HCT116 (cell line): ENCODE data around the gene GPD1L. TPM values are rescaled to one million over a fixed set of nuclear protein-coding genes. Genes with fewer than 3 reads are reported as not detected.

ENCODE experiments used
- ATAC-seq: fragments of 200-7000 bp; cut with Tn5 transposase; 2 replicates; pipeline ENCODE4 v1.9.1; 2020; ENCODE audit warnings: mild to moderate bottlenecking, moderate library complexity
- BruUV-seq: library from RNA; stranded (reverse); fragments of 400-500 nt; replicated peaks from 2 replicates; lab custom pipeline; 2021; lab: Mats Ljungman, UMichigan
- CTCF ChIA-PET: fragments of 300-600 bp; sonication (Branson Sonifier 250); formaldehyde crosslinking; loops from one replicate; lab custom pipeline; 2021; ENCODE audit warnings: antibody characterized with exemption; lab: Charles Lee
- POLR2A ChIA-PET: fragments of 300-600, 350-600 bp; sonication (Branson Sonifier 250); formaldehyde crosslinking; loops from one replicate; lab custom pipeline; 2021; ENCODE audit warnings: antibody characterized with exemption; lab: Charles Lee
- RAD21 ChIA-PET, 2 experiments: fragments of 300-600 bp; sonication (Branson Sonifier 250); formaldehyde crosslinking; loops; one replicate each; lab custom pipeline; 2023; ENCODE audit warnings: low total read pairs in 2 of 2; ENCODE audit not compliant: uncharacterized antibody in 2 of 2, unreplicated experiment in 2 of 2, low non-redundant PET in 1 of 2; lab: Charles Lee
- DNase-seq: peaks from one replicate; pipeline ENCODE4 v3.0.0-alpha.2; 2010; ENCODE audit warnings: low read depth, low spot score
- H2AFZ ChIP-seq: fragments of 200-600 bp; shearing (Covaris generic), sonication (generic); 2 replicates; pipeline ENCODE4 v1.6.1; 2017; ENCODE audit warnings: low read depth, mixed run types, mixed read lengths, antibody characterized with exemption, low read length; ENCODE audit not compliant: poor library complexity, severe bottlenecking
- H3K27ac ChIP-seq: 2 replicates; pipeline ENCODE4 v1.5.1; 2012; ENCODE audit warnings: low read depth, low read length
- H3K27me3 ChIP-seq: fragments of 200-600 bp; sonication (generic); 2 replicates; pipeline ENCODE4 v1.6.1; 2016; ENCODE audit warnings: mixed run types, low read length, mixed read lengths; ENCODE audit not compliant: insufficient read depth
- H3K36me3 ChIP-seq, 2 experiments: fragments of 200-500 bp in 1 of 2; fragments of 200-600 bp in 1 of 2; sonication (Bioruptor generic) in 1 of 2; sonication (generic) in 1 of 2; 2 replicates each; pipeline versions ENCODE4 v1.5.1 to v1.6.1; 2014 to 2016; ENCODE audit warnings: low read length in 2 of 2, inconsistent platforms in 1 of 2, mixed read lengths in 1 of 2, mixed run types in 1 of 2; ENCODE audit not compliant: insufficient read depth in 2 of 2, control insufficient read depth in 1 of 2
- H3K4me1 ChIP-seq, 2 experiments: fragments of 200-600 bp in 1 of 2; sonication (generic) in 1 of 2; 2 replicates each; pipeline versions ENCODE4 v1.5.1 to v1.6.1; 2012 to 2017; ENCODE audit warnings: low read length in 2 of 2, inconsistent platforms in 1 of 2, mild to moderate bottlenecking in 1 of 2, mixed read lengths in 1 of 2, mixed run types in 1 of 2, moderate library complexity in 1 of 2; ENCODE audit not compliant: insufficient read depth in 2 of 2, control insufficient read depth in 1 of 2
- H3K4me2 ChIP-seq: fragments of 200-600 bp; sonication (generic); 2 replicates; pipeline ENCODE4 v1.6.1; 2017; ENCODE audit warnings: mixed run types, low read length, mixed read lengths
- H3K4me3 ChIP-seq, 2 experiments: fragments of 200-600 bp in 1 of 2; sonication (generic) in 1 of 2; replicated peaks in 1 of 2; 2 replicates each; pipeline ENCODE4 v1.5.1; 2011 to 2016; ENCODE audit warnings: low read length in 2 of 2, control low read depth in 1 of 2, low read depth in 1 of 2, mild to moderate bottlenecking in 1 of 2, mixed read lengths in 1 of 2, mixed run types in 1 of 2
- H3K79me2 ChIP-seq: fragments of 200-600 bp; sonication (generic); 2 replicates; pipeline ENCODE4 v1.6.1; 2017; ENCODE audit warnings: mild to moderate bottlenecking, mixed run types, low read length, moderate library complexity, mixed read lengths; ENCODE audit not compliant: insufficient read depth
- H3K9ac ChIP-seq: fragments of 200-600 bp; sonication (generic); 2 replicates; pipeline ENCODE4 v1.6.1; 2016; ENCODE audit warnings: low read length, mixed read lengths
- H3K9me2 ChIP-seq: fragments of 200-600 bp; sonication (generic), shearing (Covaris generic); 2 replicates; pipeline ENCODE4 v1.6.1; 2017; ENCODE audit warnings: mixed run types, mild to moderate bottlenecking, moderate library complexity; ENCODE audit not compliant: insufficient read depth
- H3K9me3 ChIP-seq, 2 experiments: fragments of 200-500 bp in 1 of 2; fragments of 200-600 bp in 1 of 2; sonication (Bioruptor generic) in 1 of 2; sonication (generic) in 1 of 2; 2 replicates each; pipeline ENCODE4 v1.6.1; 2014 to 2017; ENCODE audit warnings: low read length in 2 of 2, mixed read lengths in 2 of 2, inconsistent platforms in 1 of 2, low read depth in 1 of 2, mild to moderate bottlenecking in 1 of 2, mixed run types in 1 of 2, moderate library complexity in 1 of 2; ENCODE audit not compliant: control insufficient read depth in 1 of 2, insufficient read depth in 1 of 2
- H4K20me1 ChIP-seq: fragments of 200-600 bp; sonication (generic), shearing (Covaris generic); 2 replicates; pipeline ENCODE4 v1.6.1; 2017; ENCODE audit warnings: mixed run types, mild to moderate bottlenecking, moderate library complexity; ENCODE audit not compliant: insufficient read depth
- CEBPB ChIP-seq: IDR thresholded peaks from 2 replicates; pipeline ENCODE4 v1.6.1; 2012; ENCODE audit warnings: low read depth
- EGR1 ChIP-seq: IDR thresholded peaks from 2 replicates; pipeline ENCODE4 v1.6.1; 2012; ENCODE audit warnings: low read depth
- EZH2 ChIP-seq: fragments of 200-600 bp; sonication (generic); IDR thresholded peaks from 2 replicates; pipeline ENCODE4 v1.6.1; 2017; ENCODE audit warnings: antibody characterized with exemption, mixed run types
- EZH2phosphoT487 ChIP-seq: fragments of 200-600 bp; IDR thresholded peaks from 2 replicates; pipeline ENCODE4 v1.6.1; 2018; ENCODE audit warnings: antibody characterized with exemption, borderline replicate concordance
- POLR2A ChIP-seq: IDR thresholded peaks from 2 replicates; pipeline ENCODE4 v1.7.0; 2011; ENCODE audit warnings: borderline replicate concordance; ENCODE audit not compliant: insufficient read depth, insufficient read length; ENCODE audit errors: extremely low read depth
- POLR2AphosphoS5 ChIP-seq: IDR thresholded peaks from 2 replicates; pipeline ENCODE4 v1.6.1; 2011; ENCODE audit warnings: mild to moderate bottlenecking, low read depth, low read length, moderate library complexity
- RAD21 ChIP-seq: IDR thresholded peaks from 2 replicates; pipeline ENCODE4 v1.6.1; 2012; ENCODE audit warnings: low read depth, mild to moderate bottlenecking
- SRF ChIP-seq: IDR thresholded peaks from 2 replicates; pipeline ENCODE4 v1.6.1; 2012; ENCODE audit warnings: low read depth
- TCF7L2 ChIP-seq: IDR thresholded peaks from 2 replicates; pipeline ENCODE4 v1.7.0; 2011; ENCODE audit warnings: borderline replicate concordance, inconsistent platforms; ENCODE audit not compliant: insufficient read depth, insufficient read length; ENCODE audit errors: extremely low read depth
- ZNF274 ChIP-seq: fragments of 200-500 bp; sonication (Bioruptor generic); IDR thresholded peaks from 2 replicates; pipeline ENCODE4 v1.6.1; 2014; ENCODE audit warnings: mild to moderate bottlenecking, low read depth, low read length, inconsistent platforms
- intact Hi-C: fragments of 100-400 bp; cut with micrococcal nuclease; formaldehyde crosslinking; loops from 2 replicates; pipeline ENCODE4 v1.10.0; 2022
- total RNA-seq: library from RNA; stranded (reverse); gene quantifications from one replicate; pipeline ENCODE4 v1.2.1, GENCODE V29; 2021; ENCODE audit not compliant: unreplicated experiment
- TF ChIP-seq, protein P1 (sequence below), 3 experiments: fragments of 200-600 bp in 1 of 3; sonication (generic) in 1 of 3; IDR thresholded peaks in 2 of 3; conservative IDR thresholded peaks in 1 of 3; 2 replicates each; pipeline ENCODE4 v1.5.1; 2012 to 2017; ENCODE audit warnings: low read depth in 2 of 3, low read length in 2 of 3, antibody characterized with exemption in 1 of 3, borderline replicate concordance in 1 of 3, control low read depth in 1 of 3, mild to moderate bottlenecking in 1 of 3, mixed read lengths in 1 of 3, mixed run types in 1 of 3, moderate library complexity in 1 of 3; ENCODE audit not compliant: insufficient read depth in 1 of 3

The GPD1L gene
- total RNA-seq, 1 experiment from 2014 or later = 21.9 TPM

- no TSS peak for BruUV-seq
- no peak overlapping the region for H2AFZ ChIP-seq
- no peak overlapping the region for H3K9ac ChIP-seq
- H3K9me2 ChIP-seq = no peaks in the 10 kb centered on the region
- no peak overlapping the region for H3K27ac ChIP-seq
- no peaks in the 10 kb centered on the region for H3K27me3 ChIP-seq
- no peaks in the 10 kb centered on the region for H4K20me1 ChIP-seq
- intact Hi-C loops = no loop called here
- no peak overlapping the region for H3K4me3 ChIP-seq
- no peak for DNase-seq
- TF ChIP-seq, protein P1, sequence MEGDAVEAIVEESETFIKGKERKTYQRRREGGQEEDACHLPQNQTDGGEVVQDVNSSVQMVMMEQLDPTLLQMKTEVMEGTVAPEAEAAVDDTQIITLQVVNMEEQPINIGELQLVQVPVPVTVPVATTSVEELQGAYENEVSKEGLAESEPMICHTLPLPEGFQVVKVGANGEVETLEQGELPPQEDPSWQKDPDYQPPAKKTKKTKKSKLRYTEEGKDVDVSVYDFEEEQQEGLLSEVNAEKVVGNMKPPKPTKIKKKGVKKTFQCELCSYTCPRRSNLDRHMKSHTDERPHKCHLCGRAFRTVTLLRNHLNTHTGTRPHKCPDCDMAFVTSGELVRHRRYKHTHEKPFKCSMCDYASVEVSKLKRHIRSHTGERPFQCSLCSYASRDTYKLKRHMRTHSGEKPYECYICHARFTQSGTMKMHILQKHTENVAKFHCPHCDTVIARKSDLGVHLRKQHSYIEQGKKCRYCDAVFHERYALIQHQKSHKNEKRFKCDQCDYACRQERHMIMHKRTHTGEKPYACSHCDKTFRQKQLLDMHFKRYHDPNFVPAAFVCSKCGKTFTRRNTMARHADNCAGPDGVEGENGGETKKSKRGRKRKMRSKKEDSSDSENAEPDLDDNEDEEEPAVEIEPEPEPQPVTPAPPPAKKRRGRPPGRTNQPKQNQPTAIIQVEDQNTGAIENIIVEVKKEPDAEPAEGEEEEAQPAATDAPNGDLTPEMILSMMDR (IDR thresholded peaks at IDR 0.05 in 2 of 3, conservative IDR thresholded peaks at IDR 0.05 in 1 of 3; ENCODE audit: borderline replicate concordance in 1 of 3, insufficient read depth in 1 of 3, low read depth in 2 of 3, low read length in 2 of 3) = no peak
- TF ChIP-seq POLR2A (no peak), EZH2 (no peak), SRF (no peak), POLR2AphosphoS5 (no peak), EGR1 (no peak), ZNF274 (no peak), CEBPB (no peak), RAD21 (no peak), TCF7L2 (no peak), EZH2phosphoT487 (no peak)
- TF ChIP-seq, all 23 proteins: peak for 0
- Histone ChIP-seq H3K9me3 (no peaks in the 10 kb centered on the region), H3K36me3 (no peaks in the 10 kb centered on the region), H3K79me2 (no peaks in the 10 kb centered on the region), H3K4me1 (peaks cover 0 to 6% of the 10 kb centered on the region in 2 experiments; a peak in 2 of 4 replicates), H3K4me2 (no peak overlapping the region)
- no peak for ATAC-seq
- ChIA-PET POLR2A (no interaction called here), RAD21 (no interaction called here), CTCF (no interaction called here)
Measured at GRCh38 chr3:32077260-32078084, 28.9 kb upstream of the GPD1L start.
